Hypothalamus (tissue), 51 donors: Measurements from ENCODE around the gene CEP295NL.
"Not testable (repeated sequence)": the region's sequence is repeated elsewhere in the genome, so short reads cannot be mapped to it uniquely, and the experiment has no call there.

Experiments
- DNase-seq, 51 donors: peaks; one replicate each; lab custom pipeline; 2025; lab: John Stamatoyannopoulos, UW

CEP295NL gene

GRCh38 chr17:78933025-78933958, 30.3 kb upstream of the CEP295NL start:
- DNase-seq = no peak

DNA sequence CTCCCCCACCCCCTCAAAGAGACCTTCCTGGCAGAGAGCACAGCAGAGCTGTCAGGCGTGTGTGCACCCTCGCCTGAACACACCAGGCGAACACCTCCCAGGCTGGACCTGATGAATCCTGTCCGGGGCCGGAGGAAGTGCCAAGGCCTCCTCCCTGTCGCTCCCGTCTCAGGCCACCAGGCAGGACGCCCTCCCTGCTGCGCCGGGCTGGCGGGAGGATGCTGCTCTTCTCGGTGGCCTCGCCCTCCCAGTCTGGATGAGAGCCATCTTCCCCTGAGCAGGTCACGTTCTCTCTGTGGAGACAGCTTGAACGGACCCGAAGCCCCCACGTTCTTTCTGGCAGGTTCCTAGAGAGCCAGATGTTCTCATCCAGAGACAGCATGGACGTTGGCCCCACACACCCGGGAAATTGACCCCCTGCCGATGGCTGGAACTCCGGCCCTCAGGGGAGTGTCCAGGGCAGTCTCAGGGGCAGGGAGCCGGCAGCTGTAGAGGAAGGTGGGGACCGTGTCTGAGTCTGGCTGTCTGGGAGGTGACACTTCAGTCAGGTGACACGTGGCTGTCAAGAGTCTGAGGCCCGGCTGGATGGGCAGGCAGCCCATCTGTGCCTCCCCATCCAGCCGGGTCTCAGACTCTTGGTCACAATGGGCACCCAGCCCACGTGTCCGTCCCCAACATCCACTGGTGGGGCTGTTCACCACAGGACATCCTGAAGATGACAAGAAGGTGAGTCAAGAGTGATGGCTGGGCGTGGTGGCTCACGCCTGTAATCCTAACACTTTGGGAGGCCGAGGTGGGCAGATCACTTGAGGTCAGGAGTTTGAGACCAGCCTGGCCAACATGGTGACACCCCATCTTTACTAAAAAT, 27.1 kb upstream of the CEP295NL start:
- no peak for DNase-seq

GRCh38 chr17:78925662-78926555, 22.9 kb upstream of the CEP295NL start:
- peak in 30 of 51 donors; percentile 32 to 79 (median 53) for DNase-seq

- peak; percentile 36 to 93 (median 81) for DNase-seq
These were observed 22.2 kb upstream of the CEP295NL start, which contains the start of gene TIMP2 for GRCh38 chr17:78925234-78925633. TSS of gene TIMP2 (minus strand) at chr17:78925387. CDS start at chr17:78925088, 299 bp downstream.

DNA sequence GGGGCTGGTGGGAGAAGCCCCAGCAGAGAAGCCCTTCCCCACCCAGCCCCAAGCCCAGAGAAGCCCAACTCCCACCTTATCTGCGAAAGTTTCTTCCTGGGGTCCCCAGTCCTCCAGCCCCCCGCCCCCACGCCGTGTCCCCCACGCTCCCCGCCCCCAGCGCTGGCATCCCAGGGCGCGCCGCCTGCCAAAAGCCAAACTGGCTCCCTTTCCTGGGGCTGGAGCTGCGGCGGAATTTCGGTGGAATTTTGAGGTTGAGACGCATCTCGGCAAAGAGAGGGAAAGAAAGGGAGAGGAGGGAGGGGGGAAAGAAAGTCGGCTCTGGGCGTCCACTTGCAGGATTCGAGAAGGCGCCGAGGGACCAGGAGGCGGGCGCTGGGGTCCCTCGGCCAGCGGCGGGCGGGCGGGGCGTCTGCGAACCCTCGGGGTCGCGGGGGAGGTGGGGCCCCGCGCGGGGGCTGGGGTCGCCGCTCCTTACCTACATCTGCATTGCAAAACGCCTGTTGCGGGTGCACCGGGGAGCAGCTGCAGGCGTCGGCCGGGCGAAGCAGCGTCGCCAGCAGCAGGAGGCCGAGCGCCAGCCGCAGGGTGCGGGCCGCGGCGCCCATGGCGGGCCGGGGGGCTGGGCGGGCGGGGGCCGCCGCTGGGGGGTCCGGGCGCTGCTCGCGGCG, 21.6 kb upstream of the CEP295NL start:
- DNase-seq = peak in 5 of 51 donors; percentile 11 to 52 (median 33)

GRCh38 chr17:78923660-78924453, 20.9 kb upstream of the CEP295NL start:
- peak in 9 of 51 donors; percentile 19 to 49 (median 35) for DNase-seq

- peak in 3 of 51 donors; percentile 10 to 24 (median 18) for DNase-seq
These were observed 20.0 kb upstream of the CEP295NL start for GRCh38 chr17:78922816-78923498.

- peak in 42 of 51 donors; percentile 18 to 87 (median 60) for DNase-seq
These were observed 18.5 kb upstream of the CEP295NL start for GRCh38 chr17:78921437-78921971.

DNA sequence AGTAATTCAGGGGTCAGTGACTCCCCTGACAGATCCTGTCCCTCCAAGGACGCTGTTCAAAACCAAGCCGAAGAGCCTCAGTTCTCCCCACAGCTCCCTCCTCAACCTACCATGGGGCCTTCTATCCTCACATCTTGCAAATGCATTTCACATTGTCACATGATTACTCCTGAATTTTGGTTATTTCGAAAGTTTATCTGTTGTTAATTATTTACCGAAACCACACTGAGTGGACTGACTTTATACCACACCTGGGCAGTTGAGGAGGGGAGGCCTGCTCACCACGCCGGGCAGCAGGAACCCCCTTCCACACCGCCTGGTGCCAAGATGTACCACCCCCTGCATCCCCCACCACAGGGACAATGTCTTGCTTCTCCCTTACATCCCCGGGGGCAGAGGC, 17.5 kb upstream of the CEP295NL start:
- DNase-seq = no peak

- peak in 2 of 51 donors; percentile 19 to 33 for DNase-seq
These were observed 17.0 kb upstream of the CEP295NL start for GRCh38 chr17:78919861-78920450.

DNA sequence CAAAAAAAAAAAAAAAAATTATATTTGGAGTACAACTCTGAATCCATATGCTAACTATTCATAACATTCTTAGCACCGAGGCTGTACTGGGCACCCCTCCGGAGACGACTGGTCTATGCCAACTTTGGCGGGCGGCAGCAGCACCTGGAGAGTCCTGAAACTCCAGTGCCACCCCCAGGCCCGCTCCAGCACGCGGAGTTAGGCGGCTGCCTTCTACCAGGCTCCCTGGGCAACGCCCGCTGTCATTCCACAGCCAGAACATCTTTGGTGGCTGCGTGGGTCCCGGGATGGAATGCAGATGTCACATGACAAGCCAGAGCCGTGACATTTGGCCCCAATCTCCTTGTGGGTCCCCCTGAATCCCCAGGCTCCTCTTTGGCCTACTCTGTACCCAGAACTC, 16.0 kb upstream of the CEP295NL start:
- DNase-seq = no peak

- no peak for DNase-seq
These were observed 14.7 kb upstream of the CEP295NL start for GRCh38 chr17:78917451-78918275.

DNA sequence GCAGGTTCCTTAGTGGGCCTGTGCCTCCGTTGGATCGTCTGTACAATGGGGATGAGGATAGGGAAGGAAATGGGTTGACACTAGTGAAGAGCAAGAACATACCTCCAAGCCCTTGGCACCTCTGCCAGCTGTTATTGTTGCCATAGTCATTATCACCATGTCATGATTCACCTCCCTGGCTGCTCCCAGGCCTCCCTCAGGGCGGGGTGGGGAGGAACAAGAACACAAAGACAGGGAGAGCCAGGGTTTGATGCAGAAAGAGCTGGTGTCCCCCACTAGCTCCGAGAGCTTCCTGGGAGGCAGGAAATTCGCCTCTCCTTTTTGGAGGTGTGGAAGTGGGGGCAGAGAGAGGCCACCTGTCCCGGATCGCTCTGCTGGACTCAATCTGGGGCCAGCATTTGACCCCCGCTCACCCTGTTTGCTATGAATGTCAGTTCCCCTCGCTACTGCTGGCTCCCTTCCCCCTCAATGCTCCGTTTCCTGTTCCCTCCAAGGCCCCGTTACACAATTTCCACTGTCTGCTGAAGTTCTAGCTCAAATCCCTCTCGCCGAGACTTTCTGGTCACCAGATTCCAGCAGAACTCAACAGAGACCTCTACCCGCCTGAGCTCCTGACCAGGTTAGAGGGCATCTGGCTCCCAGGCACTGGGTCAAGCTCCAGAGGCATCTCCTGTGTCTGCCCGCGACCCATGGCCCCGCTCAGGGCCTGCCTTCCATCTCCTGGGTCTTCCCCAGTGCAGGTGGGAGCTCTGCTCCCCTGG, 13.1 kb upstream of the CEP295NL start:
- DNase-seq = peak in 5 of 51 donors; percentile 13 to 72 (median 23)

GRCh38 chr17:78913115-78913514, 10.1 kb upstream of the CEP295NL start:
- no peak for DNase-seq

DNA sequence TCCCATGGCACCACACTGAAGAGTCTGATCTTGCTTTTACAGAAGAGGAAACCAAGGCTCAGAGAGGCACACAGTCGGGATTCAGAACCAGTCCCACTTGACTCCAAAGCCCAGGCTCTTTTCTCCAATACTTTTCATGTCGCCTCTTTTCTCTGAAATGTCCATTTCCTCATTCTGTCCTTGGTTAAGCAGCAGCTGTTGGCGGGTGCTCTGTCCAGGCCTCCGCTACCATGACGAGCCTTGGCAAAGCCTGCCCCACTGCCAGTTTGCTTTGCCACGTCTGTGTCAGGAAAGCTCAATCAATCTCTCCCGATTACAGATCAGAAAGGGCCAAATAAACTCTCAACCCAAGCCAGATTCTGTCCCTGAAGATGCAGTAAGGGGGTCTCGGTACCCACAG, 9.1 kb upstream of the CEP295NL start:
- no peak for DNase-seq

- not testable (repeated sequence) for DNase-seq
These were observed 8.5 kb upstream of the CEP295NL start for GRCh38 chr17:78911543-78911942.
